MG63 (cell line): ENCODE data around the gene CAT. TPM values are rescaled to one million over a fixed set of nuclear protein-coding genes. Genes with fewer than 3 reads are reported as not detected.

ENCODE experiments used
- total RNA-seq: library from RNA; depleted of rRNA; stranded (reverse); fragments of >200 nt; shearing (Covaris generic); gene quantifications from 2 replicates; pipeline ENCODE4 v1.2.3, GENCODE V29; 2014; ENCODE audit warnings: low replicate concordance; rRNA removed

Gene CAT
- total RNA-seq, 1 experiment from 2014 or later, result 124 TPM

Other genes starting within 250 kb of the CAT start
- 1.7 and 2.6 TPM in 2 replicates for gene ABTB2, start 80.9 kb upstream of the CAT start, total RNA-seq
- gene ELF5, start 74.9 kb downstream of the CAT start, total RNA-seq, result not detected in 2 replicates
- gene EHF, start 182.2 kb downstream of the CAT start, total RNA-seq, result 1.2 and 6.0 TPM in 2 replicates